ENCODE data around the gene DNAH8. TPM values are rescaled to one million over a fixed set of nuclear protein-coding genes. Genes with fewer than 3 reads are reported as not detected.

Gene DNAH8
- total and polyA plus RNA-seq, 2 donors (not counting 3 experiments of a cell fraction or from before 2014, with no cell fraction given): 0.29 to 0.61 TPM

- FAIRE-seq: no peak
- POLR2A ChIA-PET: no interaction called here
- TF ChIP-seq POLR2A (IDR thresholded peaks at IDR 0.05; ENCODE audit: low read depth, low read length) (no peak), CTCF (IDR thresholded peaks at IDR 0.05; ENCODE audit: extremely low read depth in 1 of 2, insufficient read depth in 1 of 2, low read depth in 1 of 2, low read length in 2 of 2) (no peak), JUN (IDR thresholded peaks at IDR 0.05; ENCODE audit: borderline replicate concordance, insufficient read depth, insufficient read length, low read depth) (no peak), FOS (IDR thresholded peaks at IDR 0.05; ENCODE audit: borderline replicate concordance, insufficient read depth, low read length) (no peak), EZH2 (IDR thresholded peaks at IDR 0.05; ENCODE audit: borderline replicate concordance, low read depth, low read length, severe bottlenecking) (no peak), MYC (IDR thresholded peaks at IDR 0.05; ENCODE audit: low read depth, low read length) (no peak), MAX (IDR thresholded peaks at IDR 0.05; ENCODE audit: insufficient read depth, insufficient read length) (no peak), POLR2AphosphoS5 (IDR thresholded peaks at IDR 0.05; ENCODE audit: insufficient read depth, low read depth, low read length) (no peak), GATA2 (IDR thresholded peaks at IDR 0.05; ENCODE audit: insufficient read depth, insufficient read length, low read depth, low read length) (no peak)
- dilution Hi-C loops (cut with MboI; ENCODE audit: extremely low pct_ligation_motif_present, low sequenced_read_pairs) (no loop called here), intact Hi-C loops (cut with micrococcal nuclease) (no loop called here)
- Histone ChIP-seq H3K27ac (ENCODE audit: insufficient read depth, low read depth, low read length) (no peak overlapping the region), H3K27me3 (ENCODE audit: control insufficient read depth in 2 of 2, insufficient read depth in 2 of 2, low read length in 2 of 2) (peaks cover 10 to 20% of the 10 kb centered on the region in 2 experiments), H3K36me3 (ENCODE audit: control insufficient read depth in 2 of 2, extremely low read depth in 1 of 2, insufficient read depth in 2 of 2, low read length in 2 of 2) (no peaks in the 10 kb centered on the region), H3K9me1 (replicated peaks; ENCODE audit: control insufficient read depth, extremely low read depth, insufficient read depth, low read length) (no peaks in the 10 kb centered on the region), H2AFZ (ENCODE audit: low read depth, low read length) (no peak overlapping the region), H3K4me1 (ENCODE audit: control insufficient read depth, extremely low read depth, insufficient read depth, low read length) (no peaks in the 10 kb centered on the region), H3K9ac (replicated peaks; ENCODE audit: extremely low read depth, insufficient read depth, low read length) (no peak overlapping the region), H3K9me3 (replicated peaks; ENCODE audit: control insufficient read depth, insufficient read depth, low read length) (no peaks in the 10 kb centered on the region), H4K20me1 (replicated peaks; ENCODE audit: control insufficient read depth, extremely low read depth, insufficient read depth, low read length) (no peaks in the 10 kb centered on the region), H3K4me2 (ENCODE audit: insufficient read depth, low read length) (no peak overlapping the region), H3K79me2 (ENCODE audit: control insufficient read depth, insufficient read depth, low read length) (no peaks in the 10 kb centered on the region), H3K4me3 (replicated peaks in 1 of 3; ENCODE audit: insufficient read depth in 1 of 3, low read depth in 1 of 3, low read length in 3 of 3) (no peak overlapping the region)
- no TSS peak for BruUV-seq (replicated peaks)
- CTCF ChIA-PET: interaction anchor here (1.3 kb wide), 1 partner anchor 11 kb away, joined by 5 read pairs; no protein-coding TSS in a partner anchor
- DNase-seq (ENCODE audit: low read depth, low spot score): no peak
Observed at GRCh38 chr6:39007575-39007974, 292.5 kb downstream of the DNAH8 start.
